Lung (tissue), 12 donors: ENCODE data around the gene KRT71. TPM values are rescaled to one million over a fixed set of nuclear protein-coding genes. Genes with fewer than 3 reads are reported as not detected.

ENCODE experiments used
- ATAC-seq: fragments of 200-7000 bp; cut with Tn5 transposase; one replicate; pipeline ENCODE4 v1.9.1; 2020; ENCODE audit warnings: moderate number of reproducible peaks; ENCODE audit not compliant: insufficient read depth, low FRiP score
- DNase-seq, 3 donors: peaks; one replicate each; pipeline ENCODE4 v3.0.0-alpha.2; 2013 to 2017
- H3K27ac ChIP-seq, 2 donors: one replicate each; pipeline ENCODE4 v1.5.1; 2013; ENCODE audit warnings: mild to moderate bottlenecking in 2 of 2, moderate library complexity in 2 of 2, control low read depth in 1 of 2, inconsistent platforms in 1 of 2, low read depth in 1 of 2, low read length in 1 of 2
- H3K27me3 ChIP-seq, 3 donors: one replicate each; pipeline ENCODE4 v1.5.1; 2013; ENCODE audit warnings: low read length in 2 of 3; ENCODE audit not compliant: control insufficient read depth in 3 of 3, insufficient read depth in 3 of 3
- H3K36me3 ChIP-seq, 4 donors: one replicate each; pipeline ENCODE4 v1.5.1; 2013; ENCODE audit warnings: low read length in 4 of 4, mild to moderate bottlenecking in 1 of 4, moderate library complexity in 1 of 4; ENCODE audit not compliant: control insufficient read depth in 4 of 4, insufficient read depth in 4 of 4
- H3K4me1 ChIP-seq, 5 donors: one replicate each; pipeline ENCODE4 v1.5.1; 2013; ENCODE audit warnings: low read length in 5 of 5, mild to moderate bottlenecking in 2 of 5, moderate library complexity in 1 of 5; ENCODE audit not compliant: control insufficient read depth in 5 of 5, insufficient read depth in 5 of 5
- H3K4me3 ChIP-seq: one replicate; pipeline ENCODE4 v1.5.1; 2013; ENCODE audit warnings: mild to moderate bottlenecking, control low read depth, moderate library complexity
- H3K9ac ChIP-seq, 2 donors: one replicate each; pipeline ENCODE4 v1.5.1; 2013; ENCODE audit warnings: low read length in 2 of 2, control low read depth in 1 of 2; ENCODE audit not compliant: insufficient read depth in 1 of 2
- H3K9me3 ChIP-seq, 4 donors: one replicate each; pipeline ENCODE4 v1.5.1; 2013; ENCODE audit warnings: low read length in 3 of 4, mild to moderate bottlenecking in 1 of 4, moderate library complexity in 1 of 4; ENCODE audit not compliant: control insufficient read depth in 4 of 4, insufficient read depth in 3 of 4
- WGBS, 2 donors: extraction: QIAGEN DNeasy Blood & Tissue Kit; methylation state at CpG; one replicate each; pipeline ENCODE4 v1.1.7; 2013; 5-methylcytosine and 5-hydroxymethylcytosine counted together
- polyA plus RNA-seq, 2 donors: library from polyadenylated mRNA; stranded (reverse); fragments of 200-250 nt; gene quantifications; one replicate each; pipeline ENCODE4 v1.2.1, GENCODE V29; 2013
- total RNA-seq, 2 donors: library from RNA; depleted of rRNA in 1 of 2; stranded (reverse); fragments of >200 nt in 1 of 2; gene quantifications; one replicate each; pipeline ENCODE4 v1.2.1, GENCODE V29; 2014 to 2021
- TF ChIP-seq, protein P1 (sequence below): IDR thresholded peaks from 2 replicates; pipeline ENCODE4 v1.5.1; 2012; ENCODE audit warnings: mild to moderate bottlenecking; ENCODE audit errors: control extremely low read depth, extremely low read depth
- donor health status: control.
- donor health status: control.
- donor health status: Bipolar disorder and iron deficiency.
- donor health status: healthy.
- donor health status: DM: yes; HTN: yes; CAD: no.

Gene KRT71
- total and polyA plus RNA-seq, 4 donors, result not detected

DNA sequence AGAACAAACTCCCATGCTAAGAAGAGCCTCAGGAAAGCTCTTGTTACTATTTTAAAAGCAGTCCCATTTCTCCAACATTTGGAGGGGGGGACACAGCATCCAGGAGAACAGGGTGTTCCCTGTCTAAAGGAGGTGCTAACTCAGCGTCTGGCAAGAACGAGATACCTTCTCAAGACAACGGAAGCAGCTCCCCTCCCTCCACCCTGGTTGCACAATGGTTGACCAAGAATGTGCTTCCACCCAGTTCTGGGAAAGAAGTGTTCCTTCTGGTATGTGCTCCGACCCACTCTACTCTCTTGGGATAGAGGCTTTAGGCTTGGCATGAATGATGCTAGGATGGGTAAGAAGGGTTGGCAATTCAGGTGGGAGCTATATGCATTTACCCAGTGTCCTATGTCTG lies 58.4 kb downstream of the KRT71 start:
- TF ChIP-seq, protein P1, sequence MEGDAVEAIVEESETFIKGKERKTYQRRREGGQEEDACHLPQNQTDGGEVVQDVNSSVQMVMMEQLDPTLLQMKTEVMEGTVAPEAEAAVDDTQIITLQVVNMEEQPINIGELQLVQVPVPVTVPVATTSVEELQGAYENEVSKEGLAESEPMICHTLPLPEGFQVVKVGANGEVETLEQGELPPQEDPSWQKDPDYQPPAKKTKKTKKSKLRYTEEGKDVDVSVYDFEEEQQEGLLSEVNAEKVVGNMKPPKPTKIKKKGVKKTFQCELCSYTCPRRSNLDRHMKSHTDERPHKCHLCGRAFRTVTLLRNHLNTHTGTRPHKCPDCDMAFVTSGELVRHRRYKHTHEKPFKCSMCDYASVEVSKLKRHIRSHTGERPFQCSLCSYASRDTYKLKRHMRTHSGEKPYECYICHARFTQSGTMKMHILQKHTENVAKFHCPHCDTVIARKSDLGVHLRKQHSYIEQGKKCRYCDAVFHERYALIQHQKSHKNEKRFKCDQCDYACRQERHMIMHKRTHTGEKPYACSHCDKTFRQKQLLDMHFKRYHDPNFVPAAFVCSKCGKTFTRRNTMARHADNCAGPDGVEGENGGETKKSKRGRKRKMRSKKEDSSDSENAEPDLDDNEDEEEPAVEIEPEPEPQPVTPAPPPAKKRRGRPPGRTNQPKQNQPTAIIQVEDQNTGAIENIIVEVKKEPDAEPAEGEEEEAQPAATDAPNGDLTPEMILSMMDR, result no peak
- H3K4me3 ChIP-seq, result no peak overlapping the region
- H3K36me3 ChIP-seq, result no peaks in the 10 kb centered on the region
- H3K4me1 ChIP-seq, result peaks cover 0 to 3% (median 0%) of the 10 kb centered on the region in 5 donors
- H3K27me3 ChIP-seq, result peaks cover 0 to 10% (median 0%) of the 10 kb centered on the region in 3 donors
- no peak overlapping the region for H3K27ac ChIP-seq
- WGBS, 2 donors, result 33% methylated on average over 4 of the region's 4 CpGs
- DNase-seq (peak in 1 of 3 donors; percentile 4), ATAC-seq (peak; percentile 71)
- no peak overlapping the region for H3K9ac ChIP-seq
- no peaks in the 10 kb centered on the region for H3K9me3 ChIP-seq

DNA sequence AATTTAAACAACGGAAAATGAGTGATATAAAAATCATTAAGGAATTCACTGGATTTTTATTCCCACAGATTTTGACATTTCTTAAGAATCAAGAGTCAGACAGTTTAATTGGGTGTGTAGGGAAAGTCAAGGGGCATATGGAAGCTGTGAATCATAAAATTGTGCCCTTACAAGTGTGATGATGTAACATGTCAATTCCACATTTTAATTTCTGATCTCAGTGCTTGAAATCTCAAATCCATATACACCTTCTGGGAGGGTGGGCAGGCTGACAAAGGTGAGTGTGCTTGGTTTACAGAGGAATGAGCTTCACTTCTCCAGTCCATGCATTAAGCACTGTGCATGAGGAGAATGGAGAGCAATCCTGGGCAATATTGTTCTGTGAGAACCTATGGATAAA lies 58.8 kb downstream of the KRT71 start:
- H3K27ac ChIP-seq, result no peak overlapping the region
- no peak for DNase-seq
- peaks cover 0 to 10% (median 0%) of the 10 kb centered on the region in 3 donors for H3K27me3 ChIP-seq
- H3K36me3 ChIP-seq, result no peaks in the 10 kb centered on the region
- ATAC-seq, result no peak
- peaks cover 0 to 3% (median 0%) of the 10 kb centered on the region in 5 donors for H3K4me1 ChIP-seq
- no peak overlapping the region for H3K9ac ChIP-seq
- TF ChIP-seq, protein P1, result no peak
- H3K9me3 ChIP-seq, result no peaks in the 10 kb centered on the region
- H3K4me3 ChIP-seq, result no peak overlapping the region
- 84 to 86% methylated on average over 1 of the region's 1 CpG for WGBS, 2 donors

Other genes with a start within 250 kb of the KRT71 start
- not detected for gene KRT83, start 231.7 kb downstream of the KRT71 start, total RNA-seq
- gene KRT83, start 231.7 kb downstream of the KRT71 start, polyA plus RNA-seq, result not detected
- gene KRT85, start 185.7 kb downstream of the KRT71 start, total RNA-seq, result not detected
- gene KRT85, start 185.7 kb downstream of the KRT71 start, polyA plus RNA-seq, result not detected
- not detected for gene KRT84, start 167.5 kb downstream of the KRT71 start, total RNA-seq
- not detected for gene KRT84, start 167.5 kb downstream of the KRT71 start, polyA plus RNA-seq
- not detected for gene KRT82, start 146.8 kb downstream of the KRT71 start, total RNA-seq
- not detected for gene KRT82, start 146.8 kb downstream of the KRT71 start, polyA plus RNA-seq
- gene KRT75, start 118.8 kb downstream of the KRT71 start, total RNA-seq, result not detected
- under 1 TPM in 1 of 2 donors, not detected in 1; 0.01 TPM for gene KRT75, start 118.8 kb downstream of the KRT71 start, polyA plus RNA-seq
- under 1 TPM in 1 of 2 donors, not detected in 1; 0.25 TPM for gene KRT6B, start 101.0 kb downstream of the KRT71 start, total RNA-seq
- gene KRT6B, start 101.0 kb downstream of the KRT71 start, polyA plus RNA-seq, result under 1 TPM; 0.06 to 0.63 TPM
- gene KRT6C, start 79.3 kb downstream of the KRT71 start, total RNA-seq, result not detected
- under 1 TPM; 0.08 to 0.10 TPM for gene KRT6C, start 79.3 kb downstream of the KRT71 start, polyA plus RNA-seq
- gene KRT6A, start 59.9 kb downstream of the KRT71 start, total RNA-seq, result 1 to 10 TPM in 1 of 2 donors, under 1 TPM in 1; 0.65 to 7.9 TPM
- 10 to 100 TPM in 1 of 2 donors, 1 to 10 TPM in 1; 6.8 to 46.8 TPM for gene KRT6A, start 59.9 kb downstream of the KRT71 start, polyA plus RNA-seq
- 10 to 100 TPM; 19.0 to 49.4 TPM for gene KRT5, start 32.8 kb downstream of the KRT71 start, total RNA-seq
- gene KRT5, start 32.8 kb downstream of the KRT71 start, polyA plus RNA-seq, result 10 to 100 TPM; 15.8 to 48.5 TPM
- not detected for gene KRT74, start 20.7 kb upstream of the KRT71 start, total RNA-seq
- gene KRT74, start 20.7 kb upstream of the KRT71 start, polyA plus RNA-seq, result not detected
- under 1 TPM in 1 of 2 donors, not detected in 1; 0.17 TPM for gene KRT72, start 48.3 kb upstream of the KRT71 start, total RNA-seq
- gene KRT72, start 48.3 kb upstream of the KRT71 start, polyA plus RNA-seq, result under 1 TPM; 0.14 TPM
- not detected for gene KRT73, start 65.4 kb upstream of the KRT71 start, total RNA-seq
- gene KRT73, start 65.4 kb upstream of the KRT71 start, polyA plus RNA-seq, result under 1 TPM in 1 of 2 donors, not detected in 1; 0.07 TPM
- not detected for gene KRT2, start 99.1 kb upstream of the KRT71 start, total RNA-seq
- under 1 TPM in 1 of 2 donors, not detected in 1; 0.03 TPM for gene KRT2, start 99.1 kb upstream of the KRT71 start, polyA plus RNA-seq
- gene KRT1, start 127.3 kb upstream of the KRT71 start, total RNA-seq, result under 1 TPM; 0.09 to 0.82 TPM
- not detected for gene KRT1, start 127.3 kb upstream of the KRT71 start, polyA plus RNA-seq
- not detected for gene KRT77, start 150.4 kb upstream of the KRT71 start, total RNA-seq
- not detected for gene KRT77, start 150.4 kb upstream of the KRT71 start, polyA plus RNA-seq
- not detected for gene KRT76, start 224.2 kb upstream of the KRT71 start, total RNA-seq
- not detected for gene KRT76, start 224.2 kb upstream of the KRT71 start, polyA plus RNA-seq
- gene KRT3, start 243.0 kb upstream of the KRT71 start, total RNA-seq, result not detected
- not detected for gene KRT3, start 243.0 kb upstream of the KRT71 start, polyA plus RNA-seq